ENCODE results near the gene ATXN3L.
"Not testable (repeated sequence)": the region's sequence is repeated elsewhere in the genome, so short reads cannot be mapped to it uniquely, and the experiment has no call there.

ATXN3L gene

GRCh38 chrX:13334491-13334890, 14.6 kb upstream of the ATXN3L start:
- DNase-seq (no peak), ATAC-seq (no peak)
- Mint-ChIP-seq H3K27me3 (no peaks in the 10 kb centered on the region), H3K4me1 (no peaks in the 10 kb centered on the region), H3K4me3 (no peak overlapping the region), H3K36me3 (ENCODE audit: low read depth) (no peaks in the 10 kb centered on the region), H3K9me3 (no peaks in the 10 kb centered on the region), H3K27ac (no peak overlapping the region)

GRCh38 chrX:13330446-13330845, 10.6 kb upstream of the ATXN3L start:
- no peak overlapping the region for H3K4me3 Mint-ChIP-seq
- ATAC-seq (no peak), DNase-seq (no peak)
- H3K27ac Mint-ChIP-seq = no peak overlapping the region
- no peaks in the 10 kb centered on the region for H3K27me3 Mint-ChIP-seq
- H3K9me3 Mint-ChIP-seq = no peaks in the 10 kb centered on the region
- no peaks in the 10 kb centered on the region for H3K4me1 Mint-ChIP-seq
- no peaks in the 10 kb centered on the region for H3K36me3 Mint-ChIP-seq (ENCODE audit: low read depth)

GRCh38 chrX:13327666-13328065, 7.8 kb upstream of the ATXN3L start:
- ATAC-seq (no peak), DNase-seq (no peak)
- no peaks in the 10 kb centered on the region for H3K9me3 Mint-ChIP-seq
- no peak overlapping the region for H3K27ac Mint-ChIP-seq
- H3K4me1 Mint-ChIP-seq = no peaks in the 10 kb centered on the region
- no peaks in the 10 kb centered on the region for H3K27me3 Mint-ChIP-seq
- no peak overlapping the region for H3K4me3 Mint-ChIP-seq
- no peaks in the 10 kb centered on the region for H3K36me3 Mint-ChIP-seq (ENCODE audit: low read depth)

- Mint-ChIP-seq H3K36me3 (ENCODE audit: low read depth) (no peaks in the 10 kb centered on the region), H3K9me3 (peaks cover 10% of the 10 kb centered on the region), H3K27me3 (no peaks in the 10 kb centered on the region), H3K4me1 (no peaks in the 10 kb centered on the region), H3K27ac (no peak overlapping the region), H3K4me3 (no peak overlapping the region)
- no peak for DNase-seq
- ATAC-seq = no peak
Observed at GRCh38 chrX:13323241-13323640, 3.4 kb upstream of the ATXN3L start.

- Mint-ChIP-seq H3K27me3 (no peaks in the 10 kb centered on the region), H3K9me3 (peaks cover 10% of the 10 kb centered on the region), H3K4me3 (no peak overlapping the region), H3K4me1 (no peaks in the 10 kb centered on the region), H3K27ac (no peak overlapping the region), H3K36me3 (ENCODE audit: low read depth) (no peaks in the 10 kb centered on the region)
- no peak for DNase-seq
- no peak for ATAC-seq
Observed at GRCh38 chrX:13317366-13317765, 2.5 kb downstream of the ATXN3L start.

GRCh38 chrX:13311560-13311959, 8.3 kb downstream of the ATXN3L start:
- no peaks in the 10 kb centered on the region for H3K9me3 Mint-ChIP-seq
- H3K4me3 Mint-ChIP-seq = no peak overlapping the region
- DNase-seq (no peak), ATAC-seq (no peak)
- H3K27ac Mint-ChIP-seq = no peak overlapping the region
- H3K27me3 Mint-ChIP-seq = no peaks in the 10 kb centered on the region
- no peaks in the 10 kb centered on the region for H3K4me1 Mint-ChIP-seq
- H3K36me3 Mint-ChIP-seq (ENCODE audit: low read depth) = no peaks in the 10 kb centered on the region

- Mint-ChIP-seq H3K36me3 (ENCODE audit: low read depth) (no peaks in the 10 kb centered on the region), H3K9me3 (no peaks in the 10 kb centered on the region), H3K27me3 (no peaks in the 10 kb centered on the region), H3K27ac (no peak overlapping the region), H3K4me3 (no peak overlapping the region), H3K4me1 (no peaks in the 10 kb centered on the region)
- DNase-seq (no peak), ATAC-seq (no peak)
Observed at GRCh38 chrX:13309631-13310030, 10.2 kb downstream of the ATXN3L start.

GRCh38 chrX:13307041-13307440, 12.8 kb downstream of the ATXN3L start:
- H3K9me3 Mint-ChIP-seq = peaks cover 8% of the 10 kb centered on the region
- H3K4me3 Mint-ChIP-seq = no peak overlapping the region
- ATAC-seq = no peak
- H3K27ac Mint-ChIP-seq = no peak overlapping the region
- no peak for DNase-seq
- H3K27me3 Mint-ChIP-seq = no peaks in the 10 kb centered on the region
- H3K4me1 Mint-ChIP-seq = peaks cover 12% of the 10 kb centered on the region
- H3K36me3 Mint-ChIP-seq (ENCODE audit: low read depth) = no peaks in the 10 kb centered on the region

GRCh38 chrX:13305108-13305507, 14.7 kb downstream of the ATXN3L start:
- Mint-ChIP-seq H3K4me1 (peaks cover 27% of the 10 kb centered on the region), H3K27ac (no peak overlapping the region), H3K27me3 (no peaks in the 10 kb centered on the region), H3K4me3 (no peak overlapping the region), H3K9me3 (peaks cover 8% of the 10 kb centered on the region), H3K36me3 (ENCODE audit: low read depth) (no peaks in the 10 kb centered on the region)
- no peak for ATAC-seq
- DNase-seq = no peak

- H3K4me3 Mint-ChIP-seq = no peak overlapping the region
- no peaks in the 10 kb centered on the region for H3K36me3 Mint-ChIP-seq (ENCODE audit: low read depth)
- H3K27me3 Mint-ChIP-seq = no peaks in the 10 kb centered on the region
- no peak overlapping the region for H3K27ac Mint-ChIP-seq
- DNase-seq = no peak
- H3K4me1 Mint-ChIP-seq = peaks cover 34% of the 10 kb centered on the region
- peaks cover 8% of the 10 kb centered on the region for H3K9me3 Mint-ChIP-seq
- ATAC-seq = no peak
Observed at GRCh38 chrX:13304052-13304451, 15.8 kb downstream of the ATXN3L start.

- H3K27me3 Mint-ChIP-seq; H3K36me3 Mint-ChIP-seq (ENCODE audit: low read depth); H3K4me3 Mint-ChIP-seq; ATAC-seq; H3K9me3 Mint-ChIP-seq; H3K27ac Mint-ChIP-seq: not testable (repeated sequence)
- H3K4me1 Mint-ChIP-seq = peaks cover 36% of the 10 kb centered on the region
- peak; percentile 1 for DNase-seq
Observed at GRCh38 chrX:13303248-13303647, 16.6 kb downstream of the ATXN3L start.

- ATAC-seq (no peak), DNase-seq (no peak)
- Mint-ChIP-seq H3K4me3 (no peak overlapping the region), H3K9me3 (peaks cover 8% of the 10 kb centered on the region), H3K4me1 (peaks cover 37% of the 10 kb centered on the region), H3K27me3 (no peaks in the 10 kb centered on the region), H3K27ac (no peak overlapping the region), H3K36me3 (ENCODE audit: low read depth) (no peaks in the 10 kb centered on the region)
Observed at GRCh38 chrX:13298836-13299235, 21.0 kb downstream of the ATXN3L start.

- H3K9me3 Mint-ChIP-seq = no peaks in the 10 kb centered on the region
- no peaks in the 10 kb centered on the region for H3K27me3 Mint-ChIP-seq
- no peak overlapping the region for H3K27ac Mint-ChIP-seq
- ATAC-seq = no peak
- H3K4me3 Mint-ChIP-seq = no peak overlapping the region
- H3K4me1 Mint-ChIP-seq = peaks cover 18% of the 10 kb centered on the region
- DNase-seq = no peak
- no peaks in the 10 kb centered on the region for H3K36me3 Mint-ChIP-seq (ENCODE audit: low read depth)
Observed at GRCh38 chrX:13295841-13296240, 24.0 kb downstream of the ATXN3L start.

GRCh38 chrX:13293700-13294099, 26.2 kb downstream of the ATXN3L start:
- no peak for DNase-seq

GRCh38 chrX:13290891-13291614, 28.8 kb downstream of the ATXN3L start:
- H3K4me3 Mint-ChIP-seq = no peak overlapping the region
- H3K4me1 Mint-ChIP-seq = no peaks in the 10 kb centered on the region
- DNase-seq (no peak), ATAC-seq (no peak)
- no peaks in the 10 kb centered on the region for H3K27me3 Mint-ChIP-seq
- no peak overlapping the region for H3K27ac Mint-ChIP-seq
- H3K9me3 Mint-ChIP-seq = no peaks in the 10 kb centered on the region
- H3K36me3 Mint-ChIP-seq (ENCODE audit: low read depth) = no peaks in the 10 kb centered on the region

More at GRCh38 chrX:13293700-13294099, 26.2 kb downstream of the ATXN3L start:
- H3K4me1 Mint-ChIP-seq = peaks cover 1% of the 10 kb centered on the region
- H3K4me3 Mint-ChIP-seq = no peak overlapping the region
- no peaks in the 10 kb centered on the region for H3K27me3 Mint-ChIP-seq
- no peak for ATAC-seq
- H3K9me3 Mint-ChIP-seq = no peaks in the 10 kb centered on the region
- no peaks in the 10 kb centered on the region for H3K36me3 Mint-ChIP-seq (ENCODE audit: low read depth)
- H3K27ac Mint-ChIP-seq = no peak overlapping the region

GRCh38 chrX:13288671-13289070, 31.2 kb downstream of the ATXN3L start:
- DNase-seq (no peak), ATAC-seq (no peak)
- Mint-ChIP-seq H3K36me3 (ENCODE audit: low read depth) (peaks cover 4% of the 10 kb centered on the region), H3K27ac (no peak overlapping the region), H3K4me1 (peaks cover 5% of the 10 kb centered on the region), H3K9me3 (peaks cover 4% of the 10 kb centered on the region), H3K4me3 (no peak overlapping the region), H3K27me3 (no peaks in the 10 kb centered on the region)

Measured in activated naive CD8-positive, alpha-beta T cell treated with anti-CD3 and anti-CD28 coated beads, Interleukin-2, amount 50 U/mL, for 24 hours (primary cell).